ENCODE measurements around the gene UQCR11. TPM values are rescaled to one million over a fixed set of nuclear protein-coding genes. Genes with fewer than 3 reads are reported as not detected.

The UQCR11 gene
- total RNA-seq, 1 experiment from 2014 or later: 155 TPM

GRCh38 chr19:1592024-1592754 is 13.1 kb downstream of the UQCR11 start:
- peak; percentile 75 for DNase-seq (ENCODE audit: low spot score)

DNA sequence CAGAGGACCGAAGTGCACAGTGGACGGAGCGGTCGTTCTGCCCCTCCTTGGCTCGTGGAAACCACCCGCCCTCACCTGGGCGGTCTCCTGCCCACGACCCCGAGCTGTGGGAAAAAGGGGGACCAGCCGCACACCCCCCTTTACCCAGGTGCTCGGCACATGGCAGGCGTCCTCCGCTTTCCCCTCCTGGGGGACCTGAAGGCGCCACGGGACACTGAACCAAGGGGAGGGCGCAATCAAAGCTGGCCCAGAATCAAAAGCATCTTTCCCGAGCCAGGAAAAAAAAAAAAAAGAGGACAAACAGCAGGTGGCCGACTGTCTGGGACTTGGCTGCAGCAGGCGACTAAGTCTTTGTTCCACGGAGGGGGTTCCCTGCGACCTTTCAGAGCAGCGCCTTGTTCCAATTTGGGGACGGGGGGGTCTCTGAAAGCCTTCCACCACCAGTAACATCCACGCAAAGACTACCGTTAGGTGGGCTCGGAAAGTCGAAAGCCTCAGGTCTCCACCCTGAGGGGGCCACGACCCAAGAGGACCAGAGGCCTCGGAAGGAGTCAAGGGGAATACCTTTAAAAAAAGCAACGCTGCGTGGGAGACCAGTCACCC is 13.7 kb downstream of the UQCR11 start:
- no peak for DNase-seq (ENCODE audit: low spot score)

DNA sequence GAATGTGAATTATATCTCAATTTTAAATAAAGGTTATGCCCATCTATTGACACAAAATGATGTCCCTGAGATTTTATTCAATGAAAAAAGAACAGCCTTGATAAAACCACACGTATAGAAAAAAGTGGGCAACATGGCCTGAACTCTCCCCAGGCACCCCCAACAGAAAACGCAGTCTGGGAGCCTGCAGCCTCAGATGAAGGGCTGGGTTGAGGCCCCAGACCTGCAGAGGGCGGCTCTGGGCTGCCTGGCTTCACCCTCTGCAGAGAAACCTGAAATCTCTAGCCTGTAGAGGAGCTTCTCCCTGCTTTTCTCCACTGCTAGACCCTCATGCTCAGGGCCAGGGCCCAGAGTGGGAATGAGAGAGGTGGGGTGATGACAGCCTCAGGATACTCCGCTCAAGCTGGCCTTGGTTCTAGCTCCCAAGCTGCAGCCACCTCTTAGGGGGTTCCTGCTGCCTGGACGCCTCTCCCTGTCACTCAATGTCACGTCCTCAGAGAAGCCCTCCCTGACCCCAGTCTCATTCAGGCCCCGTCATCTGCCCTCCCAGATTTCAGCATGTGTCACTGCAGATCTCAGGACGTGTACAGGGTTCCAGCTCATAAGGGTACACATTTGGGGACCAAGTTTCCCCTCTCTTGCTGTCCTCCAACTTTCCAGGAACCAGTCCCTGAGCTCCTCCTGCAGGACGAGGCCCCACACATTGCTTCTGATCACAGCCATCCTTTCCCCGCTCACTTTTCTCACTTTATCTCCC is 14.4 kb downstream of the UQCR11 start:
- peak; percentile 17 for DNase-seq (ENCODE audit: low spot score)

GRCh38 chr19:1587872-1588271 is 17.4 kb downstream of the UQCR11 start:
- DNase-seq (ENCODE audit: low spot score): no peak

DNA sequence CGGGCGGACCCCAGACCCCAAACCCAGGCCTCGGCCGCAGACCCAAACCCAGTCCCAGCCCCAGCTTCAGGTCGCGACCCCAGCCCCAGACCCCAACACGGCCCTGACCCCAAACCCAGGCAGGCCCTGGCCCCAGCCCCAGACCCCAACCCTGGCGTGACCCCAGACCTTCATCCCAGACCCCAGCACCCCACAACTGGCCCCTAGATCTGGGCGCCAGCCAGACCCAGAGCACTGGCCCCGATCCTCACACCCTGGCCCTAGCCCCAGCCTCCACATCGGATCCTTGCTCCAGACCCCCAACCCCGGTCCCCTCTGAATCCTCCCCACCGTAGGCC is 20.1 kb downstream of the UQCR11 start:
- no peak for DNase-seq (ENCODE audit: low spot score)

- no peak for DNase-seq (ENCODE audit: low spot score)
Measured at GRCh38 chr19:1584500-1585242, 20.6 kb downstream of the UQCR11 start.

- DNase-seq (ENCODE audit: low spot score): no peak
Measured at GRCh38 chr19:1582201-1582600, 23.1 kb downstream of the UQCR11 start.

- DNase-seq (ENCODE audit: low spot score): no peak
Measured at GRCh38 chr19:1580957-1581356, 24.3 kb downstream of the UQCR11 start.

- no peak for DNase-seq (ENCODE audit: low spot score)
Measured at GRCh38 chr19:1580382-1580781, 24.9 kb downstream of the UQCR11 start.

- no peak for DNase-seq (ENCODE audit: low spot score)
Measured at GRCh38 chr19:1579222-1579621, 26.0 kb downstream of the UQCR11 start.

- no peak for DNase-seq (ENCODE audit: low spot score)
Measured at GRCh38 chr19:1577929-1578618, 27.2 kb downstream of the UQCR11 start.

- DNase-seq (ENCODE audit: low spot score): no peak
Measured at GRCh38 chr19:1577090-1577928, 28.0 kb downstream of the UQCR11 start.

- no peak for DNase-seq (ENCODE audit: low spot score)
Measured at GRCh38 chr19:1576242-1577089, 28.8 kb downstream of the UQCR11 start.

DNA sequence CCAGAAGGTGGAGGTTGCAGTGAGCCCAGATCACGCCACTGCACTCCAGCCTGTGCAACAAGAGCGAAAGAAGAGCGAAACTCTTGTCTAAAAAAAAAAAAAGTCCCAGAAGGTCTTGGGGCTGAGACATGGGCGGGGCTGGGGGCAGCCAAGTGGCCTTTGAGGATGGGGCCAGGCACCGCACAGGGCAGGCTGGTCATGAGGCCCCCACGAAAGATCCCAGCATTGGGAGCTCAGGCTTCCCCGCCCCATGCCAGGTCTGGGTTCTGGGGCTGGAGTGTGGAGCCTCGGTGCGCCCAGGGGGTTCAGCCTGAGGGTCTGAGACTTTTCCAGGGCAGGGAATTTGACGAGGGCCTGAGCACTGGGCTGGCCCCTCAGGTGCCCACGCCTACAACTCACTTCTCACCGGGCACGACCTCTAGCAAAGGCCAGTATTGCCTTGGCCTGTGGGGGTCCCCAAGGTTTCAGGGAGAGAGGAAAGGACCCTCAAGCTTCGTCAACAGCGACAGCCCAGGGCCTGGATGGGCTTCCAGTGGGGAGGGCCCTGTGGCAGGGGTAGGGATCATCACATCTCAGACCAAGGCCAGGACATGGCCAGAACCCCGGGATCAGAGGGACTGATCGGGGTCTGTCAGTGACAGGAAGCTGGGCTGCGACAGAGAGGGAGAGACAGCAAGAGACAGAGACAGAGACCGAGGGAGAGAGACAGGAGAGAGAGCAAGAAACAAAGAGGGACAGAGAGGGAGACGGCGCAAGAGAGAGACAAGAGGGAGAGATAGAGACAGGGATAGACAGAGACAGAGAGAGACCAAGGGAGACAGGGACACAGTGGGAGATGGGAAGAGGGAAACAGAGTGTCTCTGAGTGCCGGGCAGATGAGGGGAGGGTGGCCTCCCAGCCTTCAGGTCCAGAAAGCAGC is 29.7 kb downstream of the UQCR11 start:
- DNase-seq (ENCODE audit: low spot score): no peak

DNA sequence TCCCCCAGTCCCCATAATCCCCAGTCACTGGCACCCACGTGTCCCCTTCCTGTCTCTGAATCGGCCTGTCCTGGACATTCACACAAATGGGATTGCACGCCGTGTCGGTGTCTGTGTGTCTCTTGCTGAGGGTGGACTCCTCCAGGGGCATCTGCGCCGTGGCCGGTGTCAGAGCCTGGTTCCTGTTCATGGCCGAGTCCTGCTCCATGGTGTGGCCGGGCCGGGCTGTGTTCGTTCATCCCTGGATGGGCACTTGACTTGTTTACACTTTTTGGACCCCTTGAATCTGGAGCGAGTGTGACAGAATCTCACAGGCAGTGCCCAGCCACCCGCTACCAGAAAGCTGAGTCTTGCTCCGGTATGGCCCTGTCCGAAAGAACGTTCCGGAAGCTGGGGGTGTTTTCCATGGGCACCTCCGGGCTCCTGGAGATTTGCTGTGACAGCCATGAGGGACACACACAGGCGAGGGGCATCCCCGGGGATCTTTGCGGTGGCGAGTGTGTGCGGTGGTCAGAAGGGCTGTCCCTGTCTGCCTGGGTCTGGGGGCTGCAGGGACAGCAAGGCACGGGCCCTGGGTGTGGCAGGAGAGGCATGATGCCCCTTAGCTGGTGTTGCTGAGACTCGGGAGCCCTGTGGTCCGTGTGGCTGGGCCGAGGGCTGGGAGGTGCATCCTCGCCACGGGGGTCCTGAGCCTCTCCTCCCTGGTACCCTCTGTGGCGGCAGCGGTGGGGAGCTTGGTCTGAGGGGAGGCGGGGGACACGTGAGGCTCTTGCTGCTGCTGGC is 30.7 kb downstream of the UQCR11 start:
- DNase-seq (ENCODE audit: low spot score): no peak

- DNase-seq (ENCODE audit: low spot score): no peak
Measured at GRCh38 chr19:1572795-1573194, 32.5 kb downstream of the UQCR11 start.

GRCh38 chr19:1571358-1571757 is 33.9 kb downstream of the UQCR11 start:
- DNase-seq (ENCODE audit: low spot score): no peak

DNA sequence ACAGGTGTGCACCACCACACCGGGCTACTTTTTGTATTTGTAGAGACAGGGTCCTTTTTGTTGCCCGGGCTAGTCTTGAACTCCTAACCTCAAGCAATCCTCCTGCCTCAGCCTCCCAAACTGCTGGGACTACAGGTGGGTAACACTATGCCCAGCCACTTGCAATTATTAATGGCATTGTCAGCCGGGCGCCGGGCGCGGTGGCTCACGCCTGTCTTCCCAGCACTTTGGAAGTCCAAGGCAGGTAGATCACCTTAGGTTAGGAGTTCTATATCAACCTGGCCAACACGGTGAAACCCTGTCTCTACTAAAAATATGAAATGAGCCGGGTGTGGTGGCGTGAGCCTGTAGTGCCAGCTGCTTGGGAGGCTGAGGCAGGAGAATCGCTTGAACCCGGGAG is 34.4 kb downstream of the UQCR11 start:
- DNase-seq (ENCODE audit: low spot score): no peak
